K562 (cell line): Measurements from ENCODE around the gene POU2AF1. TPM values are rescaled to one million over a fixed set of nuclear protein-coding genes. Genes with fewer than 3 reads are reported as not detected.

ENCODE experiments used
- ATAC-seq: fragments of 200-7000 bp; cut with Tn5 transposase; 3 replicates; pipeline ENCODE4 v1.9.1; 2020; ENCODE audit warnings: moderate library complexity
- BruUV-seq: library from RNA; stranded (reverse); fragments of 400-500 nt; replicated peaks from 2 replicates; lab custom pipeline; 2021; lab: Mats Ljungman, UMichigan
- CTCF ChIA-PET: fragments of 300-600 bp; formaldehyde crosslinking; extraction: SDS; loops from one replicate; lab custom pipeline; 2021; ENCODE audit warnings: low intra/inter-chr PET ratio; lab: Yijun Ruan, JAX
- POLR2A ChIA-PET: fragments of 300-600, 350-650 bp; sonication (Branson Sonifier 250); formaldehyde crosslinking; extraction: SDS; loops from one replicate; lab custom pipeline; 2021; ENCODE audit warnings: antibody characterized with exemption, inconsistent platforms; lab: Yijun Ruan, JAX
- DNase-seq, 4 experiments: peaks; one replicate each; pipeline versions ENCODE4 v3.0.0 to v3.0.0-alpha.2; 2011 to 2018; ENCODE audit warnings: low spot score in 3 of 4, mixed read lengths in 3 of 4; ENCODE audit errors: extremely low read depth in 1 of 4
- FAIRE-seq: peaks from 2 replicates; lab custom pipeline; 2011; peaks lifted over from hg19 to GRCh38; lab: Jason Lieb, UNC
- H2AFZ ChIP-seq: 2 replicates; pipeline ENCODE4 v1.6.0; 2011; ENCODE audit warnings: low read depth, low read length, control low read depth, inconsistent platforms
- H3K27ac ChIP-seq: fragments of 200-600 bp; 3 replicates; pipeline ENCODE4 v1.8.0; 2011; ENCODE audit warnings: low read depth, mild to moderate bottlenecking, control low read depth, inconsistent platforms, low read length, moderate library complexity, mixed read lengths; ENCODE audit errors: extremely low read depth
- H3K27me3 ChIP-seq, 2 experiments: fragments of 300-600 bp in 1 of 2; 2 replicates in 1 of 2; 3 replicates in 1 of 2; pipeline versions ENCODE4 v1.6.0 to v1.8.0; 2011; ENCODE audit warnings: inconsistent platforms in 2 of 2, low read length in 2 of 2, mild to moderate bottlenecking in 1 of 2, mixed read lengths in 1 of 2, moderate library complexity in 1 of 2; ENCODE audit not compliant: control insufficient read depth in 2 of 2, insufficient read depth in 2 of 2
- H3K36me3 ChIP-seq: fragments of 300-600 bp; 3 replicates; pipeline ENCODE4 v1.8.0; 2011; ENCODE audit warnings: mild to moderate bottlenecking, low read length, inconsistent platforms; ENCODE audit not compliant: control insufficient read depth, insufficient read depth
- H3K4me1 ChIP-seq, 2 experiments: fragments of 200-600 bp in 1 of 2; replicated peaks in 1 of 2; 2 replicates in 1 of 2; 3 replicates in 1 of 2; pipeline versions ENCODE4 v1.5.1 to v1.8.0; 2011; ENCODE audit warnings: inconsistent platforms in 2 of 2, low read length in 2 of 2, mild to moderate bottlenecking in 1 of 2, mixed read lengths in 1 of 2, moderate library complexity in 1 of 2; ENCODE audit not compliant: control insufficient read depth in 2 of 2, insufficient read depth in 2 of 2
- H3K4me2 ChIP-seq: 2 replicates; pipeline ENCODE4 v1.6.1; 2011; ENCODE audit warnings: low read length, control low read depth, inconsistent platforms, mixed read lengths; ENCODE audit not compliant: insufficient read depth
- H3K4me3 ChIP-seq: fragments of 200-600 bp; sonication (generic), shearing (Covaris generic); 2 replicates; pipeline ENCODE4 v1.5.1; 2016; ENCODE audit warnings: control low read depth, inconsistent platforms
- H3K79me2 ChIP-seq: fragments of 200-600 bp; 3 replicates; pipeline ENCODE4 v1.8.0; 2011; ENCODE audit warnings: low read length, inconsistent platforms; ENCODE audit not compliant: control insufficient read depth, insufficient read depth
- H3K9ac ChIP-seq, 2 experiments: 2 replicates each; pipeline versions ENCODE4 v1.6.0 to v1.6.1; 2011; ENCODE audit warnings: low read depth in 2 of 2, low read length in 2 of 2, control low read depth in 1 of 2, inconsistent platforms in 1 of 2, mild to moderate bottlenecking in 1 of 2, mixed read lengths in 1 of 2; ENCODE audit not compliant: insufficient read depth in 1 of 2
- H3K9me1 ChIP-seq: one replicate; pipeline ENCODE4 v1.6.0; 2011; ENCODE audit warnings: inconsistent platforms, mild to moderate bottlenecking, low read length, moderate library complexity; ENCODE audit not compliant: control insufficient read depth, insufficient read depth
- H3K9me3 ChIP-seq: replicated peaks from 2 replicates; pipeline ENCODE4 v1.5.1; 2011; ENCODE audit warnings: low read depth, low read length, inconsistent platforms; ENCODE audit not compliant: control insufficient read depth, insufficient read depth
- H4K20me1 ChIP-seq: replicated peaks from 2 replicates; pipeline ENCODE4 v1.6.1; 2011; ENCODE audit warnings: low read length, inconsistent platforms, mixed read lengths; ENCODE audit not compliant: control insufficient read depth, insufficient read depth
- WGBS: fragments of 100-300 bp; shearing (Covaris generic); methylation state at CpG from one replicate; pipeline ENCODE4 v1.1.6; 2016; ENCODE audit warnings: low coverage, mixed read lengths; ENCODE audit not compliant: insufficient coverage; ENCODE audit errors: missing lambda C conversion rate; 5-methylcytosine and 5-hydroxymethylcytosine counted together
- in situ Hi-C: fragments of 300-500 bp; cut with MboI; formaldehyde crosslinking; loops from 4 replicates; pipeline ENCODE4 v1.15.0; 2018; ENCODE audit warnings: inconsistent platforms, mixed read lengths
- intact Hi-C: fragments of 100-400 bp; cut with micrococcal nuclease; formaldehyde crosslinking; loops from 2 replicates; pipeline ENCODE4 v1.14.2; 2022
- polyA plus RNA-seq, 8 experiments: library from polyadenylated mRNA; depleted of rRNA in 4 of 8; stranded (reverse) in 5 of 8; unstranded in 3 of 8; fragments of >200 nt; fragmentation: Nextera tagmentation in 2 of 8; fragmentation: Illumina TruSeq in 1 of 8; extraction: Ambion mirVana in 2 of 8; extraction: Trizol in 1 of 8; gene quantifications; 2 replicates each; pipeline versions ENCODE4 v1.2.1 to v1.2.3, GENCODE V29; 2011 to 2014; ENCODE audit warnings: inconsistent platforms in 1 of 8, missing spikeins in 1 of 8
- total RNA-seq, 7 experiments: library from RNA; depleted of rRNA in 6 of 7; stranded (reverse); fragments of >200 nt in 6 of 7; fragmentation: Illumina TruSeq in 2 of 7; extraction: Trizol in 2 of 7; gene quantifications; 2 replicates each; pipeline versions ENCODE4 v1.2.1 to v1.2.3, GENCODE V29; 2011 to 2021; ENCODE audit warnings: low replicate concordance in 1 of 7
- TF ChIP-seq, protein P1 (sequence below): sonication (generic); formaldehyde crosslinking; IDR thresholded peaks from 2 replicates; pipeline ENCODE4 v1.8.1; 2023; ENCODE audit warnings: missing genetic modification reagents, mild to moderate bottlenecking, borderline replicate concordance

POU2AF1 gene
- total and polyA plus RNA-seq, 9 of the 15 experiments (the other 6 are each of a cell fraction or from before 2014, with no cell fraction given), result 0.09 TPM; not detected in 8

DNA sequence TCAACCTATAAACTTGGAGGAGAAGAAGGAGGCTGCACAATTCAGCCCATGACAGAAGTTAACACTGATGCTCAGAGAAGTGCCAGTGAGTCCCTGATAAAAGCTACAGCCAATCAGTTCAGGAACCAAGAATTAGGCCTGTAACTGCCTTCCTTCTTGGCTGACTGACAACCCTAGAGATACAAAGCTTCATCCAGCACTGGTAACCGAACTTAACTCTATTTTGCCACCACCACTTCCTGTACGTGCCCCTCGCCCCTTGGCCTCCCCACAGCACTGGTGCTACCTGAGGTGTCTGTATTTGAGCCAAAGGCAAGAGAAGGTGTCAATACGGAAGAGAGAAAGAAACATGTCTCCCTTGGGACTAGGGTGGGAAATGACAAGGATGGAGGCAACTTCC is 40.1 kb upstream of the POU2AF1 start:
- H3K4me3 ChIP-seq, result no peak overlapping the region
- H3K9me1 ChIP-seq, result no peaks in the 10 kb centered on the region
- no peaks in the 10 kb centered on the region for H3K9me3 ChIP-seq
- H3K27me3 ChIP-seq, result peaks cover 0 to 4% of the 10 kb centered on the region in 2 experiments; a peak in 3 of 5 replicates
- H4K20me1 ChIP-seq, result no peaks in the 10 kb centered on the region
- no peak overlapping the region for H3K4me2 ChIP-seq
- FAIRE-seq (no peak), DNase-seq (no peak), ATAC-seq (no peak)
- no TSS peak for BruUV-seq
- no peaks in the 10 kb centered on the region for H3K36me3 ChIP-seq
- TF ChIP-seq, protein P1, sequence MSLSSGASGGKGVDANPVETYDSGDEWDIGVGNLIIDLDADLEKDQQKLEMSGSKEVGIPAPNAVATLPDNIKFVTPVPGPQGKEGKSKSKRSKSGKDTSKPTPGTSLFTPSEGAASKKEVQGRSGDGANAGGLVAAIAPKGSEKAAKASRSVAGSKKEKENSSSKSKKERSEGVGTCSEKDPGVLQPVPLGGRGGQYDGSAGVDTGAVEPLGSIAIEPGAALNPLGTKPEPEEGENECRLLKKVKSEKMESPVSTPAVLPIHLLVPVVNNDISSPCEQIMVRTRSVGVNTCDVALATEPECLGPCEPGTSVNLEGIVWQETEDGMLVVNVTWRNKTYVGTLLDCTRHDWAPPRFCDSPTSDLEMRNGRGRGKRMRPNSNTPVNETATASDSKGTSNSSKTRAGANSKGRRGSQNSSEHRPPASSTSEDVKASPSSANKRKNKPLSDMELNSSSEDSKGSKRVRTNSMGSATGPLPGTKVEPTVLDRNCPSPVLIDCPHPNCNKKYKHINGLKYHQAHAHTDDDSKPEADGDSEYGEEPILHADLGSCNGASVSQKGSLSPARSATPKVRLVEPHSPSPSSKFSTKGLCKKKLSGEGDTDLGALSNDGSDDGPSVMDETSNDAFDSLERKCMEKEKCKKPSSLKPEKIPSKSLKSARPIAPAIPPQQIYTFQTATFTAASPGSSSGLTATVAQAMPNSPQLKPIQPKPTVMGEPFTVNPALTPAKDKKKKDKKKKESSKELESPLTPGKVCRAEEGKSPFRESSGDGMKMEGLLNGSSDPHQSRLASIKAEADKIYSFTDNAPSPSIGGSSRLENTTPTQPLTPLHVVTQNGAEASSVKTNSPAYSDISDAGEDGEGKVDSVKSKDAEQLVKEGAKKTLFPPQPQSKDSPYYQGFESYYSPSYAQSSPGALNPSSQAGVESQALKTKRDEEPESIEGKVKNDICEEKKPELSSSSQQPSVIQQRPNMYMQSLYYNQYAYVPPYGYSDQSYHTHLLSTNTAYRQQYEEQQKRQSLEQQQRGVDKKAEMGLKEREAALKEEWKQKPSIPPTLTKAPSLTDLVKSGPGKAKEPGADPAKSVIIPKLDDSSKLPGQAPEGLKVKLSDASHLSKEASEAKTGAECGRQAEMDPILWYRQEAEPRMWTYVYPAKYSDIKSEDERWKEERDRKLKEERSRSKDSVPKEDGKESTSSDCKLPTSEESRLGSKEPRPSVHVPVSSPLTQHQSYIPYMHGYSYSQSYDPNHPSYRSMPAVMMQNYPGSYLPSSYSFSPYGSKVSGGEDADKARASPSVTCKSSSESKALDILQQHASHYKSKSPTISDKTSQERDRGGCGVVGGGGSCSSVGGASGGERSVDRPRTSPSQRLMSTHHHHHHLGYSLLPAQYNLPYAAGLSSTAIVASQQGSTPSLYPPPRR, result no peak
- ChIA-PET CTCF (no interaction called here), POLR2A (interaction anchor here (2.4 kb wide), 1 partner anchor 10 kb away, joined by 6 read pairs; no protein-coding TSS in a partner anchor)
- in situ Hi-C loops (no loop called here), intact Hi-C loops (no loop called here)
- no peak overlapping the region for H2AFZ ChIP-seq
- H3K27ac ChIP-seq, result no peak overlapping the region
- WGBS, result 2% methylated on average over 4 of the region's 4 CpGs
- no peaks in the 10 kb centered on the region for H3K79me2 ChIP-seq
- no peaks in the 10 kb centered on the region for H3K4me1 ChIP-seq
- no peak overlapping the region for H3K9ac ChIP-seq
